Thymus (tissue), 11 donors: ENCODE results near the gene NLGN2. TPM values are rescaled to one million over a fixed set of nuclear protein-coding genes. Genes with fewer than 3 reads are reported as not detected.

Experiments used
- DNase-seq, 9 donors: peaks; one replicate each; pipeline ENCODE4 v3.0.0-alpha.2; 2013; ENCODE audit warnings: low spot score in 9 of 9, low read depth in 6 of 9, missing footprints in 1 of 9
- H3K27ac ChIP-seq, 2 donors: one replicate each; pipeline ENCODE4 v1.5.1; 2013; ENCODE audit warnings: control low read depth in 1 of 2, low read depth in 1 of 2, low read length in 1 of 2, mild to moderate bottlenecking in 1 of 2, moderate library complexity in 1 of 2
- H3K27me3 ChIP-seq, 2 donors: one replicate each; pipeline ENCODE4 v1.5.1; 2013; ENCODE audit warnings: low read length in 1 of 2; ENCODE audit not compliant: control insufficient read depth in 2 of 2, insufficient read depth in 1 of 2
- H3K36me3 ChIP-seq, 2 donors: one replicate each; pipeline ENCODE4 v1.5.1; 2013; ENCODE audit warnings: low read length in 1 of 2, mild to moderate bottlenecking in 1 of 2, moderate library complexity in 1 of 2; ENCODE audit not compliant: control insufficient read depth in 2 of 2, insufficient read depth in 2 of 2
- H3K4me1 ChIP-seq, 2 donors: one replicate each; pipeline ENCODE4 v1.5.1; 2013; ENCODE audit warnings: low read length in 2 of 2; ENCODE audit not compliant: control insufficient read depth in 2 of 2, insufficient read depth in 2 of 2
- H3K4me3 ChIP-seq, 2 donors: one replicate each; pipeline ENCODE4 v1.5.1; 2013; ENCODE audit warnings: low read length in 2 of 2, control low read depth in 1 of 2, mild to moderate bottlenecking in 1 of 2
- H3K9me3 ChIP-seq, 2 donors: one replicate each; pipeline ENCODE4 v1.5.1; 2013; ENCODE audit warnings: low read length in 1 of 2, mild to moderate bottlenecking in 1 of 2; ENCODE audit not compliant: control insufficient read depth in 2 of 2, insufficient read depth in 1 of 2
- WGBS: extraction: QIAGEN DNeasy Blood & Tissue Kit; methylation state at CpG from one replicate; pipeline ENCODE4 v1.1.7; 2013; 5-methylcytosine and 5-hydroxymethylcytosine counted together
- polyA plus RNA-seq: library from polyadenylated mRNA; stranded (reverse); fragments of 200-250 nt; gene quantifications from one replicate; pipeline ENCODE4 v1.2.3, GENCODE V29; 2013
- total RNA-seq: library from RNA; stranded (reverse); fragments of 120-200 nt; gene quantifications from one replicate; pipeline ENCODE4 v1.2.4, GENCODE V29; 2013
- donor health status: healthy.

The NLGN2 gene
- total and polyA plus RNA-seq, 2 donors, result 0.38 to 5.6 TPM

GRCh38 chr17:7398612-7399011, 9.0 kb upstream of the NLGN2 start:
- peaks cover 16 to 21% of the 10 kb centered on the region in 2 donors for H3K4me1 ChIP-seq
- H3K4me3 ChIP-seq, result no peak overlapping the region
- peaks cover 0 to 8% of the 10 kb centered on the region in 2 donors for H3K27me3 ChIP-seq
- no peaks in the 10 kb centered on the region for H3K36me3 ChIP-seq
- H3K27ac ChIP-seq, result no peak overlapping the region
- 98% methylated on average over 2 of the region's 2 CpGs for WGBS
- peaks cover 0 to 2% of the 10 kb centered on the region in 2 donors for H3K9me3 ChIP-seq
- DNase-seq, result no peak

DNA sequence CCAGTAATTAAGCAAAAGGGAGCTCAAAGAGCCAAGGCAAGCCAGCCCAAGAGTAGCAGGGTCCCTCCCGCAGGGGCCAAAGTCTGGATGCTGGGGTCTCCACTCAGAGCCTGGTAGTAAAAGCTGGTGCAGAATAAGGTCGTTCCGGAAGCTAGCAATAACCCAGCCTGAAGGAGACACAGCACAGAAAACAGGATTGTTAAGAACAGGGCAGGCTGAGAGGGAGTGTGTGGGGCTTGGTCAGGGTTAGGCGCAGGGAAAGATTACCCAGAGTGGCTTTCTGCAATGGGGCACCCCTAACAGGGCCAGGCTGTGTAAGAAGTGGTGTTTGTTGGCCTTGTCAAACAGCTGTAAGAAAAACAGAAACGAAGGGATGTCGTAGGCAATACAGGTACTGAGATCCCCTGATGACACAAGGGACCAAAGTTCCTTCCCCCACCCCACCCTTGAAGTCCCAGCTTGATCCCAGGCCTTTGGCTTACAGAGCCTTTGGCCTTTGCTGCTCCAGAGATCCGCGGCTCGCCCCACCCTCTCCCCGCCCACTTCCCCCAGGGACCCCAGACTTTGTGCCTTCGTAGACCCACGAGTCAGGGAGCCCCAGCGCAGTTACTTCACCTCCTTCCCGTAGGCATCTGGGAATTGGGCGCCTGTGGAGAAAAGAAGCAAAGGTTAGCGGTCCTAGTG, 4.5 kb upstream of the NLGN2 start:
- Histone ChIP-seq H3K36me3 (no peaks in the 10 kb centered on the region), H3K27me3 (peaks cover 33 to 38% of the 10 kb centered on the region in 2 donors), H3K4me3 (peak overlapping the region; percentile 81 to 87), H3K4me1 (peaks cover 10 to 15% of the 10 kb centered on the region in 2 donors), H3K9me3 (peaks cover 0 to 5% of the 10 kb centered on the region in 2 donors), H3K27ac (peak overlapping the region; percentile 74 to 89)
- WGBS, result 22% methylated on average over 16 of the region's 16 CpGs
- peak in 3 of 9 donors; percentile 35 to 62 (median 37) for DNase-seq

- WGBS, result under 1% methylated on average over 13 of the region's 13 CpGs
- DNase-seq, result no peak
- peaks cover 0 to 5% of the 10 kb centered on the region in 2 donors for H3K9me3 ChIP-seq
These were observed 4.0 kb upstream of the NLGN2 start for GRCh38 chr17:7403727-7403976.

DNA sequence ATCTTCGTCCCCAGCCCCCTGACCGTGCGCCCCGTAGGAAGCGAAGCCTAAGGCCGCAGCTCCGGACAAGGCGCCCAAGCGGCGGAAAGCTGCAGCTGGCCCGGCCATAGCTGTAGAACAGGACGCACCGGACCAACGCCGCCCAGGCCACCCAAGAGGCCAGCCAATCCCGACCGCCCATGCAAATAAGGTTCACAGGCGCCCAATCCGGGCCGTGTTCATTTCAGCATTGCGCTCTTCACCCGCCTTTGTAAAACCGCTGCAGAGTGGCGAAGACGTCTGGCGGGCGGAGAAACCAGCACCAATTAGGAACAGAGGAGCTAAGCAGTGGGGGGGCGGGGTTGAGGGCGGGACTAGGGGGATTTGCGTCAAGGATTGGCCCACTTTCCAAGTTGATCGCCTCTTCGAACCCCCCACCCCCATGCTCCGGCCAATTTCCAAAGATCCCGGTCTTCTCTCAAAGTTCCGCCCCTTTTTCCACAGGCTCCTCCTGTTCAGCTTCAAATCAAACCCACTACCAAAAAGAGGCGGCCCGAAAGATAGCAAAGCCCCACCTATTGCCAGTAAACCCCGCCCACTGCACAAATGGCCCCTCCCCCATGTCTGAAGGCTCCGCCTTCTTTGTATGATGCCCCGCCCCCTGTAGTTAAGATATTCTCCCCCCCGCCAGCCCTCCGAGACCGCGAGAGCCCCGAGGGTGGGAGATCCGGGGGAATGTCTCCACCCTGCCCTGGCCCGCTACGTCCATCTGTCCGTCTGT, 3.5 kb upstream of the NLGN2 start, which contains the start of gene TMEM256:
TMEM256 (minus strand) TSS at position 121 of the 760 bp plus-strand sequence; CDS start at position 108, 13 bp downstream.
- H3K4me1 ChIP-seq, result peaks cover 10 to 15% of the 10 kb centered on the region in 2 donors
- peaks cover 0 to 5% of the 10 kb centered on the region in 2 donors for H3K9me3 ChIP-seq
- H3K4me3 ChIP-seq, result peak within 1 kb of the TSS; percentile 81 to 87
- DNase-seq, result peak; percentile 91 to 99 (median 96)
- WGBS, result under 1% methylated on average over 49 of the region's 49 CpGs
- peaks cover 37 to 48% of the 10 kb centered on the region in 2 donors for H3K27me3 ChIP-seq
- H3K36me3 ChIP-seq, result no peaks in the 10 kb centered on the region
- peak within 1 kb of the TSS; percentile 74 to 89 for H3K27ac ChIP-seq

More at GRCh38 chr17:7403727-7403976, 4.0 kb upstream of the NLGN2 start:
- Histone ChIP-seq H3K36me3 (no peaks in the 10 kb centered on the region), H3K27ac (peak overlapping the region; percentile 74 to 89), H3K4me1 (peaks cover 10 to 15% of the 10 kb centered on the region in 2 donors), H3K27me3 (peaks cover 37 to 42% of the 10 kb centered on the region in 2 donors), H3K4me3 (peak overlapping the region; percentile 81 to 87)

DNA sequence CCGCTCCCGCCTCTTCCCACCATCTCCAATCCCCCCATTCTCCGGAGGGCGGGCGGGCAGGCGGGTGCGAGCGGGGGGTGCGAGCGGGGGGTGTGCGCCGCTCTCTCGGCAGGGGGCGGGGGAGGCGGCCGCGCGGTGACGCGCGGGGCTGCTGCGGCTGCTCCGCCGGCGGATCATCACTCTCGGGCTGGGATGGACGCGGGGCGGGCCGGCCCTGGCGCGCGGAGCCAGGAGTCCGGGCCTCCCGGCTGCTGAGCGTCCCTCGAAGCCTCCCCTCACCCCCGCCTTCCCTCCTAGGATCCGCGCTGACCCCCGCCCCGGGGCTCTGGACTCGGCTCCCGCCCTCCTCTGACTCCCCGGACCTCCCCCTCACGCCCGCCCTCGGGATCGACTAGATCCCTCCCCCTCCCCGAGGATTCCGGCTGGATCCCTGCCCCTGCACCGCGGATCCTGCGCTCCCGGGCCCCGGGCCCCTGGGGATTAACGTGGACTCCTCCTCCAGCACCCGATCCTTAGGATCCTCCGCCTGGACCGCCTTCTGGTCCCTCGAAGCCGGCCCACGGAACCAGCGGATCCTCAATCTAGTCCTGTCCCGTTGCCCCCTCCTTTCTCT, 2.8 kb upstream of the NLGN2 start:
- peak overlapping the region; percentile 81 to 87 for H3K4me3 ChIP-seq
- no peaks in the 10 kb centered on the region for H3K36me3 ChIP-seq
- peak overlapping the region in 1 of 2 donors; percentile 4 for H3K27ac ChIP-seq
- peaks cover 37 to 54% of the 10 kb centered on the region in 2 donors for H3K27me3 ChIP-seq
- DNase-seq, result no peak
- WGBS, result under 1% methylated on average over 65 of the region's 65 CpGs
- peaks cover 10 to 15% of the 10 kb centered on the region in 2 donors for H3K4me1 ChIP-seq
- H3K9me3 ChIP-seq, result peaks cover 0 to 5% of the 10 kb centered on the region in 2 donors

DNA sequence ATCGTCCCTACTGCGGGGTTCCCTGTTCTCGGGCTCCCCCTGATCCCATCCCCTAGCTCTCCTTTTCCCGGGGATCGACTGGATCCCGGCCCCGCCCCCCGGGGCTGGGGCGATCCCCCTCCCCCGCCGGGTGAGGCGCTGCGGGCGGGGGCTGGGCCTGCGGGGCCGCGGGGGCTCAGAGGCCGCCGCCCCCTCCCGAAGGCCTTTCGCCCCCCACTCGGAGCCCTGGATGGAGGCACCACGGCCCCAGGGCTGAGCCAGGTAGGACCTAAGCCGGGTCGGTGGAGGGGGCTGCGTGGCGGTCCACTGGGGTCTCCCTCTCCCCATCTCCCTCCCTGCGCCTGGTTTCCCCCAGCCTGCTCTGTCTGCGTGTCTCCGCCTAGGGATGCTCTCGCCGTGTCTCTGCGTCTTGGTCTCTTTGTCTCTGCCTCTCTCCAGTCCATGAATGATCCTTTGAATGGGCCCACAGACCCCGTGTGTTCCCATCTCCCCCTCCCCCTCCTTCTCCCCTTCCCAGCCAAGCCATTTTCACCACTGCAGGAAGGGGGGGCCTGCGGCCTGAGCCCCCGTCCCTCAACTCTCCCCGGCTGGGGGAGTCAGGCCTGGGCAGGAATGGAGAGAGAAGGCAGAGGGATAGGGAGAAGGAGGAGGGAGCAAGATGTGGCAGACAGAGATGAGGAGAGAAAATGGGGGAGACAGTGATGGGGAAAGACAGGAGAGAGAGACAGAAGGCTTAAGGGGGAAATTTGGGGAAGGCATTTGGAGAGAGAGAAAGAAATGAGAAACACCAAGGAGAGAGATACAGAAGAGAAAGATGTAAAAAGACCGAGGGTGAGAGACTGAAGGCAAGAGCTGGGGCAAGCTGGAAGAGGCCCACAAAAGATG, 2.1 kb upstream of the NLGN2 start:
- H3K27me3 ChIP-seq, result peaks cover 37 to 62% of the 10 kb centered on the region in 2 donors
- peaks cover 10 to 15% of the 10 kb centered on the region in 2 donors for H3K4me1 ChIP-seq
- H3K36me3 ChIP-seq, result no peaks in the 10 kb centered on the region
- peaks cover 0 to 5% of the 10 kb centered on the region in 2 donors for H3K9me3 ChIP-seq
- no peak for DNase-seq
- no peak overlapping the region for H3K27ac ChIP-seq
- peak overlapping the region; percentile 20 to 87 for H3K4me3 ChIP-seq
- 28% methylated on average over 38 of the region's 38 CpGs for WGBS

DNA sequence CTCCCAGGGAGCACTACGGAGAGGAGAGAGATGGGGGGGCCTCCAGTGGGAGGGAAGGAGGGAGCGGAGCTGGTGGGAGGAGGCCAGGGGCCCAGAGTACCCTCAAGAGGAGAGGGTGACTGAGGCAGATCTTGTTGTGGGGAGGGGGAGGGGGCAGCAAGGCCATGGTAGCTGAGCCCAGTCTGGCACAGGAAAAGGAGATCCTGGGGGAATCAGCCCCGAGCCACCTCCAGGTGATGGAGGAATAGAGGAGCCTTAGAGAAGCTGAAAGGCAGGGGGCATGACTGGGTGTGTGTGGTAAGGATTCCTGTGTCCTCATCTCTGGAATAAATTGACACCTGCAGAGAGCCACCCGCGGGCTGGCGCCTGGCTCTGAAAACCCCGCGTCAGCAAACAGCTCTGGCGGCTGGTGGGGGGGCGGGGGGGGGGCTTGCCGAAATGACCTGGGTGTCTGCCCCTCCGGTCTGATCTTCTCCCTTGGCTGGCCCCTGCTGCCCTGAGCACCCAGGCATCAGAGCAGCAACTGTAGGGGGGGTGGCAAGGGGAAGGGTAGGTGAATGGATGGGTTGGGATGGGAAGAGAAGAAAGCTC, 1.3 kb upstream of the NLGN2 start:
- Histone ChIP-seq H3K27me3 (peaks cover 37 to 69% of the 10 kb centered on the region in 2 donors), H3K4me1 (peaks cover 10 to 15% of the 10 kb centered on the region in 2 donors), H3K4me3 (no peak overlapping the region), H3K9me3 (peaks cover 0 to 5% of the 10 kb centered on the region in 2 donors), H3K36me3 (no peaks in the 10 kb centered on the region), H3K27ac (no peak overlapping the region)
- DNase-seq, result no peak
- 84% methylated on average over 12 of the region's 12 CpGs for WGBS

- H3K4me1 ChIP-seq, result peaks cover 10 to 15% of the 10 kb centered on the region in 2 donors
- H3K36me3 ChIP-seq, result no peaks in the 10 kb centered on the region
- peaks cover 37 to 71% of the 10 kb centered on the region in 2 donors for H3K27me3 ChIP-seq
- no peak overlapping the region for H3K4me3 ChIP-seq
- no peak overlapping the region for H3K27ac ChIP-seq
- no peak for DNase-seq
- WGBS, result 98% methylated on average over 13 of the region's 13 CpGs
- H3K9me3 ChIP-seq, result peaks cover 0 to 5% of the 10 kb centered on the region in 2 donors
These were observed 563 bp upstream of the NLGN2 start for GRCh38 chr17:7407082-7407481.
